ENCODE data around the gene OR5M8. TPM values are rescaled to one million over a fixed set of nuclear protein-coding genes. Genes with fewer than 3 reads are reported as not detected.

Gene OR5M8
- not detected for total RNA-seq
- long read RNA-seq: 0 reads

GRCh38 chr11:56491270-56491669 is at the start of gene OR5M8:
OR5M8 (minus strand) TSS chr11:56491370; CDS start chr11:56491370, 0 bp downstream.
- no peak for DNase-seq
- intact Hi-C loops (cut with DNase I): no loop called here
- Histone ChIP-seq H3K4me3 (no peak within 1 kb of the TSS), H3K36me3 (no peaks in the 10 kb centered on the region), H3K9me3 (no peaks in the 10 kb centered on the region), H3K27me3 (ENCODE audit: low read depth) (no peaks in the 10 kb centered on the region), H3K27ac (no peak within 1 kb of the TSS), H3K4me1 (no peaks in the 10 kb centered on the region)
- TF ChIP-seq CTCF (IDR thresholded peaks at IDR 0.05): no peak
- no peak for ATAC-seq

GRCh38 chr11:56533054-56533740 is 42.0 kb upstream of the OR5M8 start:
- no peaks in the 10 kb centered on the region for H3K27me3 ChIP-seq (ENCODE audit: low read depth)
- ATAC-seq (no peak), DNase-seq (no peak)
- no peak for TF ChIP-seq CTCF (IDR thresholded peaks at IDR 0.05)
- no peaks in the 10 kb centered on the region for H3K4me1 ChIP-seq
- no peak overlapping the region for H3K27ac ChIP-seq
- H3K4me3 ChIP-seq: no peak overlapping the region
- intact Hi-C loops (cut with DNase I): no loop called here
- no peaks in the 10 kb centered on the region for H3K9me3 ChIP-seq
- no peaks in the 10 kb centered on the region for H3K36me3 ChIP-seq

- Histone ChIP-seq H3K27ac (no peak overlapping the region), H3K4me1 (no peaks in the 10 kb centered on the region), H3K36me3 (no peaks in the 10 kb centered on the region), H3K9me3 (no peaks in the 10 kb centered on the region), H3K27me3 (ENCODE audit: low read depth) (no peaks in the 10 kb centered on the region), H3K4me3 (no peak overlapping the region)
- intact Hi-C loops (cut with DNase I): no loop called here
- no peak for ATAC-seq
- TF ChIP-seq CTCF (IDR thresholded peaks at IDR 0.05): no peak
- no peak for DNase-seq
These were observed 40.7 kb upstream of the OR5M8 start for GRCh38 chr11:56531856-56532255.

- Histone ChIP-seq H3K36me3 (no peaks in the 10 kb centered on the region), H3K27me3 (ENCODE audit: low read depth) (no peaks in the 10 kb centered on the region), H3K4me3 (no peak overlapping the region), H3K4me1 (no peaks in the 10 kb centered on the region), H3K27ac (no peak overlapping the region), H3K9me3 (no peaks in the 10 kb centered on the region)
- intact Hi-C loops (cut with DNase I): no loop called here
- no peak for DNase-seq
- no peak for TF ChIP-seq CTCF (IDR thresholded peaks at IDR 0.05)
- ATAC-seq: no peak
These were observed 30.8 kb upstream of the OR5M8 start for GRCh38 chr11:56522008-56522407.

- intact Hi-C loops (cut with DNase I): no loop called here
- no peak for ATAC-seq
These were observed 22.1 kb upstream of the OR5M8 start for GRCh38 chr11:56513280-56513679.

More at GRCh38 chr11:56513280-56513679, 22.1 kb upstream of the OR5M8 start:
- no peak for TF ChIP-seq CTCF (IDR thresholded peaks at IDR 0.05)
- no peaks in the 10 kb centered on the region for H3K9me3 ChIP-seq
- H3K27ac ChIP-seq: no peak overlapping the region
- no peak for DNase-seq
- no peaks in the 10 kb centered on the region for H3K4me1 ChIP-seq
- no peak overlapping the region for H3K4me3 ChIP-seq
- no peaks in the 10 kb centered on the region for H3K27me3 ChIP-seq (ENCODE audit: low read depth)
- H3K36me3 ChIP-seq: no peaks in the 10 kb centered on the region

Data from lower lobe of right lung (tissue), 2 donors.